GM19395 (cell line): Measurements from ENCODE around the gene MACROH2A1.

Experiments used
- ATAC-seq: cut with Tn5 transposase; IDR thresholded peaks from one replicate; pipeline ENCODE4 v1.9.1; 2021; ENCODE audit warnings: mild to moderate bottlenecking, moderate library complexity; ENCODE audit not compliant: unreplicated experiment

Gene MACROH2A1

DNA sequence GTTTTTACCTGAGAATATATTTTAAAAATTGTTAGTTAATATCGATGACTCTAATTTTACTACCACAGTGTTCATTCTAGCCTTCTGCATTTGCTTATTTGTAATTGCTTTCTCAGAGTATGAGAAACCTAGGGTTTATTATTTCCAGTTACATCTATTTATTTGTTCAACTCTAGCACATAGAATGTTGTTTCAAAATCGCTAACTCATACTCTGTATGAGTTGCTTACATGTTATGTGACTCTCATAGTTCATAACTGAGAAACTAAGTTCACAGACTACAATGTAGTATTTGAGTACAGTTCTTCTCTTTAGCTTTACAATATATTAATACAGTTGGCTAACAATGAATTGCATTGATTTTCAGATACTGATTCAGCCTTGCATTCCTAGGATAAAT lies 103.2 kb downstream of the MACROH2A1 start:
- ATAC-seq = no peak

DNA sequence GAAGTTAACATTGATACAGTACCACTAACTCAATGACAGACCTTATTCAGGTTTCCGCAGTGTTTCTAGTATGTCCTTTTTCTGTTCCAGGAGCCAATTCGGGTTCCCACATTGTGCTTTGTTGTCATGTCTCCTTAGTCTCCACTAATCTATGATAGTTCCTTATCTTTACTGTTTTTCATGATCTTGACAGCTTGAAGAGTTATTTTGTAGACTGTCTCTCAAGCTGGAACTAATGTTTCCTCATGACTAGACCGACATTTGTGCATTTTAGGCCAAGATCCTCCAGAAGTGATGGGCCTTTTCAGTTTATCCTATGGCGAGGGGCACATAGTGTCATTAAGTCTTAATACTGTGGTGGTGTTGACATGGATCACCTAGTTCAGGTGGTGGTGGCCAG lies 104.2 kb downstream of the MACROH2A1 start:
- ATAC-seq = no peak

DNA sequence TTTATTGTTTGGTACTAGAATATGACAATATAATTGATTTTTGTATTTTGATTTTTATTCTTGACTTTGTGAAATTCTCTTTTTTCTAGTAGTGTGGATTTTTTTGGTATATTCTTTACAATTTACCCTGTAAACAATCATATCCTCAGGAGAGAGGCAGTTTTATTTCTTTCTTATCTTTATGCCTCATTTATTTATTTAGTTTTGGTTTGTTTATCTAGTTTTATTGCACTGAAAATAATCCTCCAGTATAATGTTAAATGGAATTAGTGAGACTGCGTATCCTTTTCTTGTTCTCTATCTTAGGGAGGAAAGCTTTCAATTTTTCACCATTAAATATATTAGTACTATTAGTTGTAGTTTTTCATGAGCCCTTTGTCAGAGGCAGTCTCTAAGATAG lies 109.4 kb downstream of the MACROH2A1 start:
- ATAC-seq = no peak

- no peak for ATAC-seq
These were observed 111.5 kb downstream of the MACROH2A1 start for GRCh38 chr5:135287551-135287950.
